ENCODE data around the gene ITGA11. TPM values are rescaled to one million over a fixed set of nuclear protein-coding genes. Genes with fewer than 3 reads are reported as not detected.

ITGA11 gene
- not detected in 2 replicates for total RNA-seq
- long read RNA-seq: 0 reads

- Mint-ChIP-seq H3K4me1 (ENCODE audit: low read depth) (peaks cover 6% of the 10 kb centered on the region), H3K36me3 (ENCODE audit: insufficient read depth) (no peaks in the 10 kb centered on the region), H3K27me3 (peaks cover 82% of the 10 kb centered on the region), H3K27ac (no peak within 1 kb of the TSS), H3K9me3 (ENCODE audit: low read depth) (no peaks in the 10 kb centered on the region), H3K4me3 (ENCODE audit: low read depth) (peak within 1 kb of the TSS; percentile 66)
- DNase-seq (ENCODE audit: low spot score, unreplicated experiment): peak; percentile 47
- no peak for TF ChIP-seq CTCF (IDR thresholded peaks at IDR 0.05; ENCODE audit: unreplicated experiment)
Measured at GRCh38 chr15:68431792-68432401, at the start of gene ITGA11. TSS of gene ITGA11 (minus strand) at chr15:68432163. CDS start at chr15:68432066, 97 bp downstream.

GRCh38 chr15:68481321-68481720, 49.4 kb upstream of the ITGA11 start:
- no peak for TF ChIP-seq CTCF (IDR thresholded peaks at IDR 0.05; ENCODE audit: unreplicated experiment)
- Mint-ChIP-seq H3K4me3 (ENCODE audit: low read depth) (no peak overlapping the region), H3K4me1 (ENCODE audit: low read depth) (peaks cover 9% of the 10 kb centered on the region), H3K36me3 (ENCODE audit: insufficient read depth) (no peaks in the 10 kb centered on the region), H3K27ac (no peak overlapping the region), H3K9me3 (ENCODE audit: low read depth) (no peaks in the 10 kb centered on the region), H3K27me3 (peaks cover 38% of the 10 kb centered on the region)
- DNase-seq (ENCODE audit: low spot score, unreplicated experiment): no peak

GRCh38 chr15:68480296-68480695, 48.3 kb upstream of the ITGA11 start:
- no peaks in the 10 kb centered on the region for H3K9me3 Mint-ChIP-seq (ENCODE audit: low read depth)
- no peak overlapping the region for H3K27ac Mint-ChIP-seq
- DNase-seq (ENCODE audit: low spot score, unreplicated experiment): no peak
- H3K4me3 Mint-ChIP-seq (ENCODE audit: low read depth): no peak overlapping the region
- H3K4me1 Mint-ChIP-seq (ENCODE audit: low read depth): peaks cover 1% of the 10 kb centered on the region
- peaks cover 30% of the 10 kb centered on the region for H3K27me3 Mint-ChIP-seq
- no peak for TF ChIP-seq CTCF (IDR thresholded peaks at IDR 0.05; ENCODE audit: unreplicated experiment)
- no peaks in the 10 kb centered on the region for H3K36me3 Mint-ChIP-seq (ENCODE audit: insufficient read depth)

GRCh38 chr15:68479870-68480269, 47.9 kb upstream of the ITGA11 start:
- DNase-seq (ENCODE audit: low spot score, unreplicated experiment): no peak
- no peak overlapping the region for H3K27ac Mint-ChIP-seq
- H3K27me3 Mint-ChIP-seq: peaks cover 28% of the 10 kb centered on the region
- no peak overlapping the region for H3K4me3 Mint-ChIP-seq (ENCODE audit: low read depth)
- TF ChIP-seq CTCF (IDR thresholded peaks at IDR 0.05; ENCODE audit: unreplicated experiment): no peak
- H3K4me1 Mint-ChIP-seq (ENCODE audit: low read depth): peaks cover 1% of the 10 kb centered on the region
- H3K9me3 Mint-ChIP-seq (ENCODE audit: low read depth): no peaks in the 10 kb centered on the region
- H3K36me3 Mint-ChIP-seq (ENCODE audit: insufficient read depth): no peaks in the 10 kb centered on the region

- no peaks in the 10 kb centered on the region for H3K4me1 Mint-ChIP-seq (ENCODE audit: low read depth)
- H3K9me3 Mint-ChIP-seq (ENCODE audit: low read depth): no peaks in the 10 kb centered on the region
- no peaks in the 10 kb centered on the region for H3K36me3 Mint-ChIP-seq (ENCODE audit: insufficient read depth)
- H3K27ac Mint-ChIP-seq: no peak overlapping the region
- DNase-seq (ENCODE audit: low spot score, unreplicated experiment): no peak
- TF ChIP-seq CTCF (IDR thresholded peaks at IDR 0.05; ENCODE audit: unreplicated experiment): no peak
- H3K27me3 Mint-ChIP-seq: peaks cover 28% of the 10 kb centered on the region
- no peak overlapping the region for H3K4me3 Mint-ChIP-seq (ENCODE audit: low read depth)
Measured at GRCh38 chr15:68479406-68479805, 47.4 kb upstream of the ITGA11 start.
